Left ventricle myocardium inferior (tissue), 1 donor: ENCODE results near the gene SNAPC5. TPM values are rescaled to one million over a fixed set of nuclear protein-coding genes. Genes with fewer than 3 reads are reported as not detected.

Experiments
- DNase-seq: peaks from one replicate; pipeline ENCODE4 v3.0.0-alpha.2; 2020
- H3K27ac ChIP-seq: fragments of 200-600 bp; replicated peaks from 2 replicates; pipeline ENCODE4 v1.8.0; 2021
- H3K27me3 ChIP-seq: fragments of 200-600 bp; 2 replicates; pipeline ENCODE4 v1.8.0; 2021; ENCODE audit warnings: low read depth
- H3K36me3 ChIP-seq: fragments of 200-600 bp; 2 replicates; pipeline ENCODE4 v1.8.0; 2021
- H3K4me1 ChIP-seq: fragments of 200-600 bp; 2 replicates; pipeline ENCODE4 v1.8.0; 2021
- H3K4me3 ChIP-seq: fragments of 200-600 bp; 2 replicates; pipeline ENCODE4 v1.8.0; 2021; ENCODE audit warnings: mild to moderate bottlenecking, moderate library complexity
- H3K9me3 ChIP-seq: fragments of 200-600 bp; replicated peaks from 2 replicates; pipeline ENCODE4 v1.8.0; 2021
- intact Hi-C: fragments of 100-400 bp; cut with micrococcal nuclease; formaldehyde crosslinking; loops from one replicate; pipeline ENCODE4 v1.11.0; 2022
- total RNA-seq: library from RNA; stranded (reverse); fragmentation: NEBNext Ultra II Directional; extraction: Animal tissue kit (Norgen Biotek cat#: 25700); gene quantifications from one replicate; pipeline ENCODE4 v1.2.1, GENCODE V29; 2021
- TF ChIP-seq, protein P1 (sequence below): fragments of 200-600 bp; IDR thresholded peaks from 2 replicates; pipeline ENCODE4 v1.8.0; 2021; ENCODE audit warnings: antibody characterized with exemption, mild to moderate bottlenecking, borderline replicate concordance
- donor health status: DM: no; HTN: yes; CAD: no; lungs with severe emphysema.

The SNAPC5 gene
- total RNA-seq, 1 donor from 2014 or later: 40.9 TPM

DNA sequence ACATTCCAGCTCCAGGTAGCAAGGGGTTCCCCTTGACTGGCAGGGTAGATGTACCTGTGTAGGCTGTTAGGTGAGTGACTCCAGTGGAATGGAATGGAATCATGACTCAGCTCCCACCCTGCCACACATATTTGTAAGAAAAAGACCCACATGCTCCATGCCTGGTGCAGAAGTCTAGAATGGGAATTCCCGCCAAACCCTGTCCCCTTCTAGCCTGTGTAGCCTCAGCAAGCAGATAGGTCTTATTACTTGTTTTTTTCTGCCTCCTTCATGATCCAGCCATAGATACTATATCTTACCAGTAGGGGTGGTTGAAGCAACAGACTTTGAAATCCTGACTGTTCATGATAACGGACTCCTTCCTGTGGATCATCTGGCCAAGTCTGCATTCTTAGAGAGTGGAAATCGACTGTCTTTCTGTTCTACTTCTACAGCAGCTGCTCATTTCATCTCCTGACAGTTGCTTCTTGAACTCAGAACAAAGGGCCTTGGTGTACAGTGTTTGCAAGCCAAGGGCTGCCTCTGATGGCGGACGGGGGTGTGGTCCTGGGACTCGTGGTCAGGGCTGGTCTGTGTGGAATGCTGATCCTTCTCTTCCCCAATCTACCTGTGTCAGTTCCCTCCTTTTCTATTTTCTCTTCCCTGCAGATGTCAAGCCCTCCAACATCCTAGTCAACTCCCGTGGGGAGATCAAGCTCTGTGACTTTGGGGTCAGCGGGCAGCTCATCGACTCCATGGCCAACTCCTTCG lies 16.3 kb downstream of the SNAPC5 start:
- Histone ChIP-seq H3K36me3 (peaks cover 24% of the 10 kb centered on the region), H3K4me1 (peaks cover 11% of the 10 kb centered on the region), H3K27me3 (no peaks in the 10 kb centered on the region), H3K27ac (no peak overlapping the region), H3K9me3 (no peaks in the 10 kb centered on the region), H3K4me3 (no peak overlapping the region)
- TF ChIP-seq, protein P1, sequence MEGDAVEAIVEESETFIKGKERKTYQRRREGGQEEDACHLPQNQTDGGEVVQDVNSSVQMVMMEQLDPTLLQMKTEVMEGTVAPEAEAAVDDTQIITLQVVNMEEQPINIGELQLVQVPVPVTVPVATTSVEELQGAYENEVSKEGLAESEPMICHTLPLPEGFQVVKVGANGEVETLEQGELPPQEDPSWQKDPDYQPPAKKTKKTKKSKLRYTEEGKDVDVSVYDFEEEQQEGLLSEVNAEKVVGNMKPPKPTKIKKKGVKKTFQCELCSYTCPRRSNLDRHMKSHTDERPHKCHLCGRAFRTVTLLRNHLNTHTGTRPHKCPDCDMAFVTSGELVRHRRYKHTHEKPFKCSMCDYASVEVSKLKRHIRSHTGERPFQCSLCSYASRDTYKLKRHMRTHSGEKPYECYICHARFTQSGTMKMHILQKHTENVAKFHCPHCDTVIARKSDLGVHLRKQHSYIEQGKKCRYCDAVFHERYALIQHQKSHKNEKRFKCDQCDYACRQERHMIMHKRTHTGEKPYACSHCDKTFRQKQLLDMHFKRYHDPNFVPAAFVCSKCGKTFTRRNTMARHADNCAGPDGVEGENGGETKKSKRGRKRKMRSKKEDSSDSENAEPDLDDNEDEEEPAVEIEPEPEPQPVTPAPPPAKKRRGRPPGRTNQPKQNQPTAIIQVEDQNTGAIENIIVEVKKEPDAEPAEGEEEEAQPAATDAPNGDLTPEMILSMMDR: no peak
- intact Hi-C loops: no loop called here
- DNase-seq: no peak

DNA sequence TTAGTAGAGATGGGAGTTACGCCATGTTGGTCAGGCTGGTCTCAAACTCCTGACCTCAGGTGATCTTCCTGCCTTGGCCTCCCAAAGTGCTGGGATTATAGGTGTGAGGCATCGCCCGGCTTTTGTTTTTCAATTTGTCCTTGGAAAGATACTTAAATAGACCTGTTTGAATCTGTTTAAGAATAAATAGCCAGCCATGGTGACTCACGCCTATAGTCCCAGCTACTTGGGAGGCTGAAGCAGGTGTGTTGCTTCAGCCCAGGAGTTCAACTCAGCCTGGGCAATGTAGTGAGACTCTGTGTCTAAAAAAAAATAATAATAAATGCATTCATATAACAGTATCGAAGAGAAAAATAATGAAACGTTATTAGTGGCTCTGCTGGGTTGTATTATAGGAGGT lies 17.3 kb downstream of the SNAPC5 start:
- no peak overlapping the region for H3K27ac ChIP-seq
- H3K27me3 ChIP-seq: no peaks in the 10 kb centered on the region
- DNase-seq: no peak
- no peaks in the 10 kb centered on the region for H3K9me3 ChIP-seq
- H3K36me3 ChIP-seq: peaks cover 21% of the 10 kb centered on the region
- H3K4me3 ChIP-seq: no peak overlapping the region
- intact Hi-C loops: no loop called here
- TF ChIP-seq, protein P1: no peak
- H3K4me1 ChIP-seq: peaks cover 11% of the 10 kb centered on the region

DNA sequence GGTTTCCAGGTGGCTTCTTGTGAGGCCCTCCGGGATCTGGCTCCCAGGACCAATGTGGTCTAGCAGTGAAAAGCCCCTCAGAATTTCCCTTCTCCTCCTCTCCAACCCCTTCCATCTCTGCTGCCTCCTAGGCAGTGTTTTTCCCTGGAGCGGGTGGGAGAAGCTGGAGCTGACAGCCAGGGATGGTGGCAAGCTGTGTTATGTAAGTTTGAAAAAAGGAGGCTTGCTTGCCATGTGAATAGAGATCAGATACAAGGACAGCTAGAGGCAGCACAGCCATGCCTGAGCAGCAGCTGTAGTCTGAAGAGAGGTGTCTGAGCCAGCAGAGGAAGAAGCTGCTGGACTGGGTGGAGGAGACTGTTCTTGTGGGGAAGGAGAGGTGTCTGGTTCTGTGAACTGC lies 20.6 kb downstream of the SNAPC5 start:
- intact Hi-C loops: no loop called here
- Histone ChIP-seq H3K27ac (no peak overlapping the region), H3K36me3 (peaks cover 6% of the 10 kb centered on the region), H3K4me1 (peaks cover 25% of the 10 kb centered on the region), H3K27me3 (no peaks in the 10 kb centered on the region), H3K4me3 (no peak overlapping the region), H3K9me3 (no peaks in the 10 kb centered on the region)
- no peak for DNase-seq
- TF ChIP-seq, protein P1: no peak

DNA sequence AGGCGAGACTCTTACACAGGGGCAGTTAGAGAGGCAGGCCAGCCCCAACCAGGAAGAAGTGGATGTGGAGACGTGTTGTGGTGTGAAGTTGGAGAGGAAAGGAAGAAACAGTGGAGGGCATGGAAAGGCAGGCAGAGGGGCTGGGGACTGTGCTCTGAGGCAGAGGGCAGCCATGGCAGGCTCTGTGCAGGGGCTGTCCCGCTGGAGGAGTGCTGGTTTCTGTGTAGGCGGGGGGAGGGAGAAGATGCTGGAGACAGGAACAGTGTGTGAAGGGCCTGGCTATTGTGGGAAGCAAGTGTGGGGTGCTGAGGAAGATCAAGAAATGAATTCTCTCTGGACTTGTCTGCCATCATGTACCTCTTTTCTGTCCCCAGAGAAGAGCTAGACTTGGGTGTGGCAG lies 21.0 kb downstream of the SNAPC5 start:
- DNase-seq: no peak
- Histone ChIP-seq H3K27ac (no peak overlapping the region), H3K27me3 (no peaks in the 10 kb centered on the region), H3K36me3 (peaks cover under 1% of the 10 kb centered on the region), H3K4me1 (peaks cover 27% of the 10 kb centered on the region), H3K9me3 (no peaks in the 10 kb centered on the region), H3K4me3 (no peak overlapping the region)
- intact Hi-C loops: no loop called here
- TF ChIP-seq, protein P1: no peak

DNA sequence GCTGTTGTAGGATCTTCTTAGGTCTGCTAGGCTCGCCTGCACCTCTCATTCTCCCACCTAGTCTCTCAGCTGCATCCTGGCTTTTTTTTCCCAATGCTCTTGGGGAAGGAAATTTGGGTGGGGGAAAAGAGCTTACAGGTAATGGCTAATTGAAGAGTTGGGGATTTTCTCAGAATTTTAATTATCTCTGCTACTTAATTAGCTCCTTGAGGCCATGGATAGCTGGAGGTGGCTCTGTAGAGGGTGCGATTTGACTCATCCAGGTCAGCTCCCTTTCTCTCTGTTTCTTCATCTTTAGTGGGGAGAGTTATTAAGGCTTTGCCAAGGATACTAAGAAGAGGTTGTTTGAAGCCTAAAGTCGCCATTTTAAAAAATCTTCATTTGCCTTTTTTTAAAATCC lies 22.6 kb downstream of the SNAPC5 start:
- H3K36me3 ChIP-seq: no peaks in the 10 kb centered on the region
- peaks cover 27% of the 10 kb centered on the region for H3K4me1 ChIP-seq
- H3K9me3 ChIP-seq: no peaks in the 10 kb centered on the region
- no peak overlapping the region for H3K27ac ChIP-seq
- no peaks in the 10 kb centered on the region for H3K27me3 ChIP-seq
- TF ChIP-seq, protein P1: no peak
- DNase-seq: no peak
- no peak overlapping the region for H3K4me3 ChIP-seq
- intact Hi-C loops: no loop called here
